GM19372 (cell line): ENCODE results near the gene RTN1.

Source experiments
- ATAC-seq: cut with Tn5 transposase; IDR thresholded peaks from one replicate; pipeline ENCODE4 v1.9.1; 2021; ENCODE audit warnings: mild to moderate bottlenecking, low read depth, moderate library complexity; ENCODE audit not compliant: unreplicated experiment

Gene RTN1

GRCh38 chr14:59850458-59850857 is 20.1 kb downstream of the RTN1 start:
- no peak for ATAC-seq

- ATAC-seq: no peak
Measured at GRCh38 chr14:59849411-59850130, 21.0 kb downstream of the RTN1 start.

GRCh38 chr14:59848671-59849070 is 21.9 kb downstream of the RTN1 start:
- ATAC-seq: no peak

- ATAC-seq: no peak
Measured at GRCh38 chr14:59847711-59848110, 22.9 kb downstream of the RTN1 start.

GRCh38 chr14:59846595-59846994 is 24.0 kb downstream of the RTN1 start:
- ATAC-seq: no peak

GRCh38 chr14:59845245-59845644 is 25.3 kb downstream of the RTN1 start:
- no peak for ATAC-seq

- no peak for ATAC-seq
Measured at GRCh38 chr14:59844186-59844812, 26.3 kb downstream of the RTN1 start.

- no peak for ATAC-seq
Measured at GRCh38 chr14:59836116-59836515, 34.5 kb downstream of the RTN1 start.

- ATAC-seq: no peak
Measured at GRCh38 chr14:59832653-59833294, 37.8 kb downstream of the RTN1 start.

GRCh38 chr14:59831121-59831730 is 39.4 kb downstream of the RTN1 start:
- no peak for ATAC-seq

GRCh38 chr14:59830338-59830734 is 40.2 kb downstream of the RTN1 start:
- no peak for ATAC-seq

GRCh38 chr14:59829469-59830337 is 40.9 kb downstream of the RTN1 start:
- ATAC-seq: no peak

- ATAC-seq: no peak
Measured at GRCh38 chr14:59828276-59828675, 42.3 kb downstream of the RTN1 start.

- no peak for ATAC-seq
Measured at GRCh38 chr14:59827401-59827800, 43.2 kb downstream of the RTN1 start.

GRCh38 chr14:59826150-59826549 is 44.4 kb downstream of the RTN1 start:
- ATAC-seq: no peak

- no peak for ATAC-seq
Measured at GRCh38 chr14:59823179-59823578, 47.4 kb downstream of the RTN1 start.

- no peak for ATAC-seq
Measured at GRCh38 chr14:59819446-59820088, 51.0 kb downstream of the RTN1 start.

- ATAC-seq: no peak
Measured at GRCh38 chr14:59816941-59817340, 53.6 kb downstream of the RTN1 start.

GRCh38 chr14:59814988-59815387 is 55.6 kb downstream of the RTN1 start:
- ATAC-seq: no peak

GRCh38 chr14:59811815-59812214 is 58.8 kb downstream of the RTN1 start:
- ATAC-seq: no peak
